Neural progenitor cell (in vitro differentiated cells): ENCODE data around the gene SIAH2. TPM values are rescaled to one million over a fixed set of nuclear protein-coding genes. Genes with fewer than 3 reads are reported as not detected.

ENCODE experiments used
- DNase-seq: peaks from one replicate; pipeline ENCODE4 v3.0.0-alpha.2; 2016; ENCODE audit warnings: low spot score
- H2AFZ ChIP-seq: fragments of 200-600 bp; sonication (generic); replicated peaks from 2 replicates; pipeline ENCODE4 v1.6.1; 2016; ENCODE audit warnings: antibody characterized with exemption
- H3F3A ChIP-seq: fragments of 200-600 bp; sonication (generic); 2 replicates; pipeline ENCODE4 v1.6.1; 2016; ENCODE audit warnings: antibody characterized with exemption, low read depth
- H3K27ac ChIP-seq: fragments of 200-600 bp; sonication (generic); 2 replicates; pipeline ENCODE4 v1.5.1; 2016; ENCODE audit warnings: mild to moderate bottlenecking
- H3K27me3 ChIP-seq: fragments of 200-600 bp; sonication (generic); 2 replicates; pipeline ENCODE4 v1.6.1; 2016; ENCODE audit warnings: mild to moderate bottlenecking, moderate library complexity
- H3K36me3 ChIP-seq: fragments of 200-600 bp; sonication (generic); 2 replicates; pipeline ENCODE4 v1.5.1; 2016
- H3K4me1 ChIP-seq: fragments of 200-600 bp; sonication (generic); 2 replicates; pipeline ENCODE4 v1.6.1; 2016; ENCODE audit warnings: mixed run types
- H3K4me2 ChIP-seq: fragments of 200-600 bp; sonication (generic); 2 replicates; pipeline ENCODE4 v1.6.1; 2016
- H3K4me3 ChIP-seq: fragments of 200-600 bp; sonication (generic); 2 replicates; pipeline ENCODE4 v1.5.1; 2016
- H3K79me2 ChIP-seq: fragments of 200-600 bp; sonication (generic); 2 replicates; pipeline ENCODE4 v1.6.1; 2016; ENCODE audit warnings: low read depth
- H3K9ac ChIP-seq: fragments of 200-600 bp; sonication (generic); 2 replicates; pipeline ENCODE4 v1.6.1; 2016
- H3K9me3 ChIP-seq: fragments of 200-600 bp; sonication (generic); 2 replicates; pipeline ENCODE4 v1.5.1; 2016; ENCODE audit warnings: low read depth
- H4K20me1 ChIP-seq: fragments of 200-600 bp; sonication (generic); 2 replicates; pipeline ENCODE4 v1.6.1; 2016; ENCODE audit warnings: low read depth
- H3K27ac Mint-ChIP-seq: 3 replicates; pipeline ENCODE4 v1.8.0; 2021; ENCODE audit warnings: mixed read lengths
- H3K27me3 Mint-ChIP-seq: 2 replicates; pipeline ENCODE4 v1.8.0; 2022; ENCODE audit warnings: low read depth, mild to moderate bottlenecking, inconsistent platforms, moderate library complexity, mixed read lengths; ENCODE audit not compliant: insufficient read depth
- H3K36me3 Mint-ChIP-seq: 3 replicates; pipeline ENCODE4 v1.8.0; 2021; ENCODE audit warnings: mixed read lengths
- H3K4me1 Mint-ChIP-seq: 3 replicates; pipeline ENCODE4 v1.8.0; 2021; ENCODE audit warnings: mixed read lengths
- H3K4me3 Mint-ChIP-seq: 3 replicates; pipeline ENCODE4 v1.8.0; 2021; ENCODE audit warnings: mild to moderate bottlenecking, moderate library complexity, mixed read lengths
- H3K9me3 Mint-ChIP-seq: 3 replicates; pipeline ENCODE4 v1.8.0; 2020; ENCODE audit warnings: mixed read lengths
- CTCF ChIP-seq: fragments of 200-600 bp; sonication (generic); IDR thresholded peaks from 2 replicates; pipeline ENCODE4 v1.5.1; 2017; ENCODE audit warnings: antibody characterized with exemption, mild to moderate bottlenecking
- EZH2 ChIP-seq: fragments of 200-600 bp; sonication (generic); IDR thresholded peaks from 2 replicates; pipeline ENCODE4 v1.6.1; 2017; ENCODE audit warnings: antibody characterized with exemption, mild to moderate bottlenecking, moderate library complexity
- EZH2phosphoT487 ChIP-seq: fragments of 200-600 bp; sonication (generic); IDR thresholded peaks from 2 replicates; pipeline ENCODE4 v1.6.1; 2017; ENCODE audit warnings: antibody characterized with exemption
- total RNA-seq: library from RNA; depleted of rRNA; stranded (reverse); fragments of >200 nt; gene quantifications from 2 replicates; pipeline ENCODE4 v1.2.3, GENCODE V29; 2015; ENCODE audit warnings: low replicate concordance

The SIAH2 gene
- total RNA-seq, 1 donor from 2014 or later = 14.6 TPM

GRCh38 chr3:150703756-150704344, 59.1 kb downstream of the SIAH2 start, which contains the start of gene ERICH6:
Gene ERICH6, minus strand, starts transcription at chr3:150703920. Its CDS starts 22 bp downstream, at chr3:150703898.
- H3K4me2 ChIP-seq = peak within 1 kb of the TSS; percentile 78
- peaks cover 7% of the 10 kb centered on the region for H3K4me1 Mint-ChIP-seq
- no peaks in the 10 kb centered on the region for H4K20me1 ChIP-seq
- H3K27ac Mint-ChIP-seq = peak within 1 kb of the TSS; percentile 97
- H3K27me3 Mint-ChIP-seq = peaks cover 7% of the 10 kb centered on the region
- peak within 1 kb of the TSS; percentile 35 for H3K9ac ChIP-seq
- peak; percentile 95 for DNase-seq
- H3K36me3 Mint-ChIP-seq = peaks cover 16% of the 10 kb centered on the region
- H3K27me3 ChIP-seq = no peaks in the 10 kb centered on the region
- no peak within 1 kb of the TSS for H3K27ac ChIP-seq
- peaks cover 9% of the 10 kb centered on the region for H3F3A ChIP-seq
- H2AFZ ChIP-seq = peak within 1 kb of the TSS; percentile 97
- peaks cover 15% of the 10 kb centered on the region for H3K9me3 Mint-ChIP-seq
- no peaks in the 10 kb centered on the region for H3K79me2 ChIP-seq
- H3K9me3 ChIP-seq = no peaks in the 10 kb centered on the region
- TF ChIP-seq CTCF (peak; percentile 28), EZH2 (no peak)
- H3K4me3 Mint-ChIP-seq = peak within 1 kb of the TSS; percentile 92
- H3K4me1 ChIP-seq = peaks cover 6% of the 10 kb centered on the region
- H3K4me3 ChIP-seq = peak within 1 kb of the TSS; percentile 61
- H3K36me3 ChIP-seq = no peaks in the 10 kb centered on the region

DNA sequence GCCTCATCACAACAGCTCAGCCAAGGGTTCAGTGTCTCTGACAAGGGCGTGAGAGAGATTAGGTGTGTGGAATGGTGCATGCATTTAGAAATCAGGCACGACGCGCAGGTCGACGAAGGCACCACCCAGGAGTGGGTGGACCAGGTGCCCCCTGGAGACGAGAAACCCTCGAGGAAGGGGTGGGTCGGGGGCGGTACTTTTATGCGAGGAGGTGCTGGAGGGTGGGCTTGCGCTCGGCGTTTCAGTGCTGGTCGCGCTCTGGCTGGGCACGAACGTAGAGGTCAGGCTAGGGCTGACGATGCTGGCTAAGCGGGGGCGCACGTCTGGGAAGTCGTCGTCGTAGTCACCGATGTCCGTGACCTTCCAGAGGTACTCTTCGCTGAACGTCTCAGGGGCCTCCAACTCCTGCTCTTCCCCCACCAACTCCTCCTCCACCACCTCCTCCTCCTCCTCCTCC, 59.6 kb downstream of the SIAH2 start:
- H3K27me3 Mint-ChIP-seq = peaks cover 7% of the 10 kb centered on the region
- peak overlapping the region; percentile 92 for H3K4me3 Mint-ChIP-seq
- H3K9me3 ChIP-seq = no peaks in the 10 kb centered on the region
- peaks cover 6% of the 10 kb centered on the region for H3K4me1 ChIP-seq
- peaks cover 9% of the 10 kb centered on the region for H3K9me3 Mint-ChIP-seq
- H3K4me1 Mint-ChIP-seq = peaks cover 7% of the 10 kb centered on the region
- H3K27ac ChIP-seq = no peak overlapping the region
- H3K27me3 ChIP-seq = no peaks in the 10 kb centered on the region
- H3K36me3 ChIP-seq = no peaks in the 10 kb centered on the region
- no peaks in the 10 kb centered on the region for H4K20me1 ChIP-seq
- peaks cover 9% of the 10 kb centered on the region for H3F3A ChIP-seq
- TF ChIP-seq CTCF (no peak), EZH2phosphoT487 (no peak), EZH2 (no peak)
- H3K79me2 ChIP-seq = no peaks in the 10 kb centered on the region
- peak overlapping the region; percentile 78 for H3K4me2 ChIP-seq
- DNase-seq = no peak
- peaks cover 11% of the 10 kb centered on the region for H3K36me3 Mint-ChIP-seq
- H2AFZ ChIP-seq = peak overlapping the region; percentile 97
- peak overlapping the region; percentile 83 for H3K27ac Mint-ChIP-seq
- no peak overlapping the region for H3K9ac ChIP-seq
- peak overlapping the region; percentile 61 for H3K4me3 ChIP-seq

GRCh38 chr3:150699068-150699639, 63.8 kb downstream of the SIAH2 start:
- Histone ChIP-seq H3K36me3 (no peaks in the 10 kb centered on the region), H2AFZ (no peak overlapping the region), H3K9me3 (no peaks in the 10 kb centered on the region), H3K27ac (no peak overlapping the region), H3K79me2 (no peaks in the 10 kb centered on the region), H3K4me3 (no peak overlapping the region), H3K27me3 (no peaks in the 10 kb centered on the region), H4K20me1 (no peaks in the 10 kb centered on the region), H3F3A (peaks cover 6% of the 10 kb centered on the region), H3K4me2 (no peak overlapping the region), H3K4me1 (peaks cover 1% of the 10 kb centered on the region), H3K9ac (no peak overlapping the region)
- DNase-seq = no peak
- Mint-ChIP-seq H3K36me3 (no peaks in the 10 kb centered on the region), H3K27me3 (peaks cover 4% of the 10 kb centered on the region), H3K4me1 (peaks cover 3% of the 10 kb centered on the region), H3K27ac (no peak overlapping the region), H3K4me3 (no peak overlapping the region), H3K9me3 (peaks cover 8% of the 10 kb centered on the region)
- TF ChIP-seq CTCF = no peak
- no peak for TF ChIP-seq EZH2phosphoT487
- no peak for TF ChIP-seq EZH2
